ENCODE results near the gene GRB2.
A peak's percentile ranks its signal among the peaks of the same experiment; 100 is the strongest.

GRB2 gene

GRCh38 chr17:75316253-75316652 is 89.2 kb downstream of the GRB2 start:
- Histone ChIP-seq H3K4me1 (ENCODE audit: insufficient read depth, poor library complexity, severe bottlenecking) (no peaks in the 10 kb centered on the region), H3K27ac (ENCODE audit: poor library complexity, severe bottlenecking) (no peak overlapping the region), H3K9me3 (ENCODE audit: severe bottlenecking) (peaks cover 2% of the 10 kb centered on the region), H3K27me3 (ENCODE audit: insufficient read depth, poor library complexity, severe bottlenecking) (no peaks in the 10 kb centered on the region), H3K36me3 (ENCODE audit: low read depth) (peaks cover 31% of the 10 kb centered on the region), H3K4me3 (ENCODE audit: severe bottlenecking) (no peak overlapping the region)
- TF ChIP-seq CTCF (IDR thresholded peaks at IDR 0.05; ENCODE audit: poor library complexity, severe bottlenecking) = no peak
- ATAC-seq (ENCODE audit: low read depth) (0 out of 3 replicates have a peak, but pooled peaks have one; percentile 9), DNase-seq (ENCODE audit: low spot score) (no peak)

DNA sequence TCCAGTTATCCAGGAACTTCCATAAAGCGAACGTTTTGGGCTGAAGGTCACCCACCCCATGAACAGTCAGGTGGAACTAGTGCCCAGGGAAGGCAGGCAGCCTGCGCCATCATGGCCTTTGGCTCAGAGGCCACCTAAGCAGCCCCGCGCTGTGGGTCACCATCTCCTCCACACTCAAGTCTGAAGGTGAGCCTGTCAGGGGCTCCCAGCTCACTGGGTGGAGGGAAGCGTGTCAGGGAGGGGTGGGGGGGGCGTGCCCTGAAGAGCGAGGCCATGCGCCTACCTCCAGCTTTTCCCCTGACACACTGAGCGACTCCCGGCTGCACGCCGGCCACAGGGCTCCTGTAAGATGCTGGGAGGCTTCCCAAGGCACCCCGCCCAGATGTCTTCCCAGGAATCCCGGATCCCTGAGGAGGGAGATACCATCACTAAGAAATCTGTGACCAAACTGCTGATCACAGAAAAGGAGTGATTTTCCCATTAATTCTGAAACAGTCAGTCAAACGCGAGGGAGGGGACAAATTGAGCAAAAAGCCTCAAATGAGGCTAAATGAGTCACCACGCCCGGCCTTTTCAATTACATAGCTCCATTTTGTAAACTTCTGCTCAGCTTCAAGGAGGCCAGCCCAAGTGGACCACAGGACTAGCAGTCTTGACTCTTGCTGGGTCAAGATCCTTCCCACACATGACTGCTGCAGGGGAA is 89.8 kb downstream of the GRB2 start:
- no peaks in the 10 kb centered on the region for H3K27me3 ChIP-seq (ENCODE audit: insufficient read depth, poor library complexity, severe bottlenecking)
- H3K27ac ChIP-seq (ENCODE audit: poor library complexity, severe bottlenecking) = no peak overlapping the region
- peaks cover 26% of the 10 kb centered on the region for H3K36me3 ChIP-seq (ENCODE audit: low read depth)
- no peaks in the 10 kb centered on the region for H3K4me1 ChIP-seq (ENCODE audit: insufficient read depth, poor library complexity, severe bottlenecking)
- ATAC-seq (ENCODE audit: low read depth) (no peak), DNase-seq (ENCODE audit: low spot score) (no peak)
- TF ChIP-seq CTCF (IDR thresholded peaks at IDR 0.05; ENCODE audit: poor library complexity, severe bottlenecking) = no peak
- H3K4me3 ChIP-seq (ENCODE audit: severe bottlenecking) = no peak overlapping the region
- peaks cover 2% of the 10 kb centered on the region for H3K9me3 ChIP-seq (ENCODE audit: severe bottlenecking)

DNA sequence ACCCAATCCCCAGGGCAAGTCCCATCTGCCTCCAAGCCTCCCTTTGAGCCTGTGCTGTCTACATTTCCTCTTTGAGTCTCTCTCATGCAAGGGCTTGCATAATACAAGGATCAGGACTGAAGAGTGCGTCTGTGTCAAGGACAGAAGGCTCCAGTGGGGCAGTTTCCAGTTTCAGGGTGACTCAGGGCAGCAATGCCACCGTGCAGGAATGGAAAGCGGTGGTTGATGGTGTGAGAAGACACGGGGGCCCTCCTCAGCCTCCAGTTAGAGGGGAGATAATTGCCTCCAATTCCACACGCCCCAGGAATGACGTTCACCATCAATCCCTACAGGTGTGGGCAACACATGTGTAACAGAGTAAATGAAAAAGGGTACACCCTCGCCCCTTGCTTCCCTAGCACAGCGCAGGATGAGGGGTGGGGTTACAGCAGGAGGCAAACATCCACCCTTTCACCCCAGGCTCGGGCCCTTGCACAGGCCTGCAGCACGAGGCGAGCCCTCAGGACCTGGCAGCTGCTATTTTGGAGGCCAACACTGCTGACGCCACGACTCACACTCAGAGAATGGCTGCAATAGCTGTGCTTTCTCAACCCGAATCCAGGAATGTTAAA is 91.4 kb downstream of the GRB2 start:
- no peak for DNase-seq (ENCODE audit: low spot score)
- H3K27ac ChIP-seq (ENCODE audit: poor library complexity, severe bottlenecking) = no peak overlapping the region

GRCh38 chr17:75308732-75309629 is 96.5 kb downstream of the GRB2 start:
- no peaks in the 10 kb centered on the region for H3K36me3 ChIP-seq (ENCODE audit: low read depth)
- ATAC-seq (ENCODE audit: low read depth) (peak; percentile 36; the same call in 2 of the 3 replicates), DNase-seq (ENCODE audit: low spot score) (no peak)
- H3K4me3 ChIP-seq (ENCODE audit: severe bottlenecking) = no peak overlapping the region
- H3K9me3 ChIP-seq (ENCODE audit: severe bottlenecking) = no peaks in the 10 kb centered on the region
- H3K4me1 ChIP-seq (ENCODE audit: insufficient read depth, poor library complexity, severe bottlenecking) = no peaks in the 10 kb centered on the region
- no peaks in the 10 kb centered on the region for H3K27me3 ChIP-seq (ENCODE audit: insufficient read depth, poor library complexity, severe bottlenecking)
- no peak overlapping the region for H3K27ac ChIP-seq (ENCODE audit: poor library complexity, severe bottlenecking)
- no peak for TF ChIP-seq CTCF (IDR thresholded peaks at IDR 0.05; ENCODE audit: poor library complexity, severe bottlenecking)

More for the DNA sequence above, 91.4 kb downstream of the GRB2 start:
- TF ChIP-seq CTCF (IDR thresholded peaks at IDR 0.05; ENCODE audit: poor library complexity, severe bottlenecking) = no peak
- H3K4me1 ChIP-seq (ENCODE audit: insufficient read depth, poor library complexity, severe bottlenecking) = no peaks in the 10 kb centered on the region
- H3K27me3 ChIP-seq (ENCODE audit: insufficient read depth, poor library complexity, severe bottlenecking) = no peaks in the 10 kb centered on the region
- H3K9me3 ChIP-seq (ENCODE audit: severe bottlenecking) = no peaks in the 10 kb centered on the region
- peaks cover 12% of the 10 kb centered on the region; the same call in 1 of the 2 replicates for H3K36me3 ChIP-seq (ENCODE audit: low read depth)
- peak; percentile 31; the same call in 1 of the 3 replicates for ATAC-seq (ENCODE audit: low read depth)
- H3K4me3 ChIP-seq (ENCODE audit: severe bottlenecking) = no peak overlapping the region
